Trophoblast cell (in vitro differentiated cells and primary cell): ENCODE measurements around the gene LINGO1.

Experiments
- DNase-seq, 2 donors: peaks; one replicate each; pipeline ENCODE4 v3.0.0-alpha.2; 2016
- H2AFZ ChIP-seq: 2 replicates; pipeline ENCODE4 v1.6.1; 2013; ENCODE audit warnings: low read length, moderate library complexity, mild to moderate bottlenecking; ENCODE audit not compliant: insufficient read depth, poor library complexity
- H2AK5ac ChIP-seq: 2 replicates; pipeline ENCODE4 v1.6.1; 2013; ENCODE audit warnings: mild to moderate bottlenecking, low read length
- H2BK120ac ChIP-seq: 2 replicates; pipeline ENCODE4 v1.6.1; 2013; ENCODE audit warnings: low read length, mild to moderate bottlenecking, moderate library complexity; ENCODE audit not compliant: insufficient read depth, poor library complexity
- H2BK12ac ChIP-seq: 2 replicates; pipeline ENCODE4 v1.6.1; 2013; ENCODE audit warnings: mild to moderate bottlenecking, low read length, moderate library complexity
- H2BK5ac ChIP-seq: 2 replicates; pipeline ENCODE4 v1.6.1; 2013; ENCODE audit warnings: low read length, low read depth, moderate library complexity, mild to moderate bottlenecking; ENCODE audit not compliant: poor library complexity
- H3K14ac ChIP-seq: 2 replicates; pipeline ENCODE4 v1.6.1; 2013; ENCODE audit warnings: mild to moderate bottlenecking, low read length
- H3K18ac ChIP-seq: 2 replicates; pipeline ENCODE4 v1.6.1; 2013; ENCODE audit warnings: mild to moderate bottlenecking, low read length
- H3K23ac ChIP-seq: 2 replicates; pipeline ENCODE4 v1.6.1; 2013; ENCODE audit warnings: low read length
- H3K27ac ChIP-seq: 2 replicates; pipeline ENCODE4 v1.5.1; 2013; ENCODE audit warnings: low read depth, mild to moderate bottlenecking, inconsistent platforms, low read length, moderate library complexity
- H3K27me3 ChIP-seq: 2 replicates; pipeline ENCODE4 v1.6.1; 2013; ENCODE audit warnings: inconsistent platforms, mild to moderate bottlenecking, low read length, moderate library complexity; ENCODE audit not compliant: insufficient read depth
- H3K36me3 ChIP-seq, 2 experiments: 1 replicate in 1 of 2; 2 replicates in 1 of 2; pipeline ENCODE4 v1.6.1; 2013; ENCODE audit warnings: low read length in 2 of 2, mild to moderate bottlenecking in 2 of 2, moderate library complexity in 1 of 2; ENCODE audit not compliant: insufficient read depth in 2 of 2, control insufficient read depth in 1 of 2
- H3K4ac ChIP-seq: 2 replicates; pipeline ENCODE4 v1.6.1; 2013; ENCODE audit warnings: low read depth, mild to moderate bottlenecking, low read length, moderate library complexity
- H3K4me1 ChIP-seq, 2 experiments: 1 replicate in 1 of 2; 2 replicates in 1 of 2; pipeline ENCODE4 v1.6.1; 2013; ENCODE audit warnings: low read length in 2 of 2, mild to moderate bottlenecking in 2 of 2, moderate library complexity in 1 of 2; ENCODE audit not compliant: insufficient read depth in 2 of 2, control insufficient read depth in 1 of 2
- H3K4me2 ChIP-seq: 2 replicates; pipeline ENCODE4 v1.6.1; 2013; ENCODE audit warnings: inconsistent platforms, mild to moderate bottlenecking, low read length, moderate library complexity
- H3K4me3 ChIP-seq: 2 replicates; pipeline ENCODE4 v1.5.1; 2013; ENCODE audit warnings: mild to moderate bottlenecking, low read depth, low read length, inconsistent platforms
- H3K79me1 ChIP-seq: one replicate; pipeline ENCODE4 v1.6.1; 2013; ENCODE audit warnings: low read length
- H3K79me2 ChIP-seq: 2 replicates; pipeline ENCODE4 v1.6.1; 2013; ENCODE audit warnings: low read length, mild to moderate bottlenecking; ENCODE audit not compliant: control insufficient read depth, insufficient read depth, poor library complexity
- H3K9ac ChIP-seq: 2 replicates; pipeline ENCODE4 v1.6.1; 2013; ENCODE audit warnings: mild to moderate bottlenecking, low read length
- H3K9me3 ChIP-seq: 2 replicates; pipeline ENCODE4 v1.6.1; 2013; ENCODE audit warnings: low read depth, mild to moderate bottlenecking, control low read depth, inconsistent platforms, low read length; ENCODE audit not compliant: insufficient read depth
- H4K12ac ChIP-seq: 2 replicates; pipeline ENCODE4 v1.6.1; 2013; ENCODE audit warnings: low read depth, mild to moderate bottlenecking, low read length, moderate library complexity
- H4K8ac ChIP-seq: 2 replicates; pipeline ENCODE4 v1.6.1; 2013; ENCODE audit warnings: low read depth, mild to moderate bottlenecking, low read length, moderate library complexity
- H4K91ac ChIP-seq: one replicate; pipeline ENCODE4 v1.6.1; 2013; ENCODE audit warnings: low read depth, mild to moderate bottlenecking, low read length, moderate library complexity
- WGBS: extraction: QIAGEN DNeasy Blood & Tissue Kit; methylation state at CpG from one replicate; pipeline ENCODE4 v1.1.7; 2013; ENCODE audit warnings: missing lambda C conversion rate; ENCODE audit not compliant: insufficient read length, insufficient coverage; ENCODE audit errors: extremely low coverage; 5-methylcytosine and 5-hydroxymethylcytosine counted together

The LINGO1 gene

GRCh38 chr15:77630056-77630455 lies 2.7 kb downstream of the LINGO1 start:
- peaks cover 16 to 36% of the 10 kb centered on the region in 2 experiments for H3K4me1 ChIP-seq
- peaks cover 2% of the 10 kb centered on the region for H3K79me2 ChIP-seq
- DNase-seq: no peak
- no peak overlapping the region for H3K18ac ChIP-seq
- H3K4me2 ChIP-seq: no peak overlapping the region
- no peak overlapping the region for H4K91ac ChIP-seq
- no peaks in the 10 kb centered on the region for H3K9me3 ChIP-seq
- H4K8ac ChIP-seq: no peak overlapping the region
- no peaks in the 10 kb centered on the region for H3K36me3 ChIP-seq
- H3K9ac ChIP-seq: no peak overlapping the region
- H4K12ac ChIP-seq: no peak overlapping the region
- H3K27ac ChIP-seq: no peak overlapping the region
- H3K27me3 ChIP-seq: no peaks in the 10 kb centered on the region
- no peak overlapping the region for H3K14ac ChIP-seq
- no peak overlapping the region for H2AFZ ChIP-seq
- H3K4ac ChIP-seq: no peak overlapping the region
- H2AK5ac ChIP-seq: no peak overlapping the region
- H3K23ac ChIP-seq: no peak overlapping the region
- no peak overlapping the region for H3K4me3 ChIP-seq
- WGBS: no CpG with 5 or more reads among the region's 9 CpGs
- H3K79me1 ChIP-seq: peaks cover 5% of the 10 kb centered on the region
- no peak overlapping the region for H2BK120ac ChIP-seq
- no peak overlapping the region for H2BK5ac ChIP-seq
- no peak overlapping the region for H2BK12ac ChIP-seq

GRCh38 chr15:77629070-77630030 lies 3.4 kb downstream of the LINGO1 start:
- no peak overlapping the region for H4K12ac ChIP-seq
- H2BK12ac ChIP-seq: no peak overlapping the region
- H3K9ac ChIP-seq: no peak overlapping the region
- no peak overlapping the region for H3K4ac ChIP-seq
- no CpG with 5 or more reads among the region's 8 CpGs for WGBS
- no peak overlapping the region for H3K18ac ChIP-seq
- no peak overlapping the region for H2BK120ac ChIP-seq
- no peak overlapping the region for H3K4me3 ChIP-seq
- H2BK5ac ChIP-seq: no peak overlapping the region
- H2AFZ ChIP-seq: no peak overlapping the region
- no peak overlapping the region for H3K23ac ChIP-seq
- H3K4me1 ChIP-seq: peaks cover 16 to 32% of the 10 kb centered on the region in 2 experiments
- H3K9me3 ChIP-seq: no peaks in the 10 kb centered on the region
- H3K27ac ChIP-seq: no peak overlapping the region
- no peak overlapping the region for H3K14ac ChIP-seq
- no peak overlapping the region for H2AK5ac ChIP-seq
- H3K36me3 ChIP-seq: no peaks in the 10 kb centered on the region
- H4K8ac ChIP-seq: no peak overlapping the region
- no peaks in the 10 kb centered on the region for H3K27me3 ChIP-seq
- no peak overlapping the region for H3K4me2 ChIP-seq
- H4K91ac ChIP-seq: no peak overlapping the region
- DNase-seq: no peak
- peaks cover 2% of the 10 kb centered on the region for H3K79me2 ChIP-seq
- peaks cover 5% of the 10 kb centered on the region for H3K79me1 ChIP-seq

GRCh38 chr15:77628010-77628409 lies 4.7 kb downstream of the LINGO1 start:
- no CpG with 5 or more reads among the region's 2 CpGs for WGBS
- H3K27ac ChIP-seq: no peak overlapping the region
- no peak overlapping the region for H2BK5ac ChIP-seq
- H3K4me3 ChIP-seq: no peak overlapping the region
- no peaks in the 10 kb centered on the region for H3K27me3 ChIP-seq
- H3K4me2 ChIP-seq: no peak overlapping the region
- no peak overlapping the region for H4K12ac ChIP-seq
- H2BK120ac ChIP-seq: no peak overlapping the region
- H2BK12ac ChIP-seq: no peak overlapping the region
- no peak overlapping the region for H2AK5ac ChIP-seq
- H4K8ac ChIP-seq: no peak overlapping the region
- no peak overlapping the region for H3K14ac ChIP-seq
- H3K18ac ChIP-seq: no peak overlapping the region
- no peaks in the 10 kb centered on the region for H3K36me3 ChIP-seq
- no peak overlapping the region for H3K9ac ChIP-seq
- H3K4me1 ChIP-seq: peaks cover 18 to 25% of the 10 kb centered on the region in 2 experiments
- H2AFZ ChIP-seq: no peak overlapping the region
- H4K91ac ChIP-seq: no peak overlapping the region
- DNase-seq: no peak
- H3K4ac ChIP-seq: no peak overlapping the region
- no peak overlapping the region for H3K23ac ChIP-seq
- peaks cover 2% of the 10 kb centered on the region for H3K79me2 ChIP-seq
- peaks cover 1% of the 10 kb centered on the region for H3K79me1 ChIP-seq
- H3K9me3 ChIP-seq: no peaks in the 10 kb centered on the region

GRCh38 chr15:77627581-77627980 lies 5.1 kb downstream of the LINGO1 start:
- Histone ChIP-seq H2AFZ (no peak overlapping the region), H3K4me1 (peaks cover 22 to 28% of the 10 kb centered on the region in 2 experiments), H3K79me1 (peaks cover 3% of the 10 kb centered on the region), H2BK120ac (no peak overlapping the region), H3K27ac (no peak overlapping the region), H4K8ac (no peak overlapping the region), H3K4me2 (no peak overlapping the region), H3K9me3 (no peaks in the 10 kb centered on the region), H3K36me3 (no peaks in the 10 kb centered on the region), H2AK5ac (no peak overlapping the region), H4K91ac (no peak overlapping the region), H3K23ac (no peak overlapping the region), H4K12ac (no peak overlapping the region), H2BK12ac (no peak overlapping the region), H3K14ac (no peak overlapping the region), H3K4ac (no peak overlapping the region), H3K18ac (no peak overlapping the region), H3K79me2 (peaks cover 5% of the 10 kb centered on the region), H2BK5ac (no peak overlapping the region), H3K4me3 (no peak overlapping the region), H3K27me3 (no peaks in the 10 kb centered on the region), H3K9ac (no peak overlapping the region)
- no peak for DNase-seq
- WGBS: no CpG with 5 or more reads among the region's 2 CpGs
